CD14-positive monocyte (primary cell): ENCODE data around the gene IVD. TPM values are rescaled to one million over a fixed set of nuclear protein-coding genes. Genes with fewer than 3 reads are reported as not detected.

Experiments
- DNase-seq, 3 donors: peaks; one replicate each; pipeline ENCODE4 v3.0.0-alpha.2; 2011 to 2022
- H2AFZ ChIP-seq: 2 replicates; pipeline ENCODE4 v1.6.0; 2012; ENCODE audit warnings: mild to moderate bottlenecking, low read depth, low read length, inconsistent platforms; ENCODE audit not compliant: insufficient read depth, poor library complexity, severe bottlenecking
- H3K27ac ChIP-seq, 2 donors: 1 replicate in 1 of 2; 2 replicates in 1 of 2; pipeline ENCODE4 v1.5.1; 2012 to 2013; ENCODE audit warnings: low read length in 2 of 2, control low read depth in 1 of 2, inconsistent platforms in 1 of 2, low read depth in 1 of 2, mild to moderate bottlenecking in 1 of 2
- H3K27me3 ChIP-seq, 2 donors: one replicate each; pipeline versions ENCODE4 v1.6.0 to v1.6.1; 2011 to 2013; ENCODE audit warnings: low read length in 2 of 2; ENCODE audit not compliant: control insufficient read depth in 2 of 2, insufficient read depth in 2 of 2
- H3K36me3 ChIP-seq, 2 donors: replicated peaks in 1 of 2; 1 replicate in 1 of 2; 2 replicates in 1 of 2; pipeline versions ENCODE4 v1.5.1 to v1.6.1; 2012 to 2013; ENCODE audit warnings: low read length in 2 of 2, control low read depth in 1 of 2, inconsistent platforms in 1 of 2, mild to moderate bottlenecking in 1 of 2; ENCODE audit not compliant: insufficient read depth in 2 of 2, control insufficient read depth in 1 of 2
- H3K4me1 ChIP-seq, 2 donors: 1 replicate in 1 of 2; 2 replicates in 1 of 2; pipeline versions ENCODE4 v1.5.1 to v1.6.1; 2012 to 2013; ENCODE audit warnings: low read length in 2 of 2, control low read depth in 1 of 2, inconsistent platforms in 1 of 2, mild to moderate bottlenecking in 1 of 2, moderate library complexity in 1 of 2; ENCODE audit not compliant: insufficient read depth in 2 of 2, control insufficient read depth in 1 of 2
- H3K4me2 ChIP-seq: replicated peaks from 2 replicates; pipeline ENCODE3; 2012; ENCODE audit warnings: low read length, moderate library complexity, mild to moderate bottlenecking; ENCODE audit not compliant: poor library complexity, severe bottlenecking; ENCODE audit errors: extremely low read depth
- H3K4me3 ChIP-seq, 3 experiments: fragments of 200-600 bp in 1 of 3; sonication (generic) in 1 of 3; replicated peaks in 1 of 3; 1 replicate in 2 of 3; 2 replicates in 1 of 3; pipeline ENCODE4 v1.5.1; 2011 to 2013; ENCODE audit warnings: low read length in 3 of 3, mild to moderate bottlenecking in 3 of 3, control low read depth in 2 of 3, low read depth in 2 of 3, inconsistent platforms in 1 of 3, moderate library complexity in 1 of 3
- H3K79me2 ChIP-seq: 2 replicates; pipeline ENCODE4 v1.6.0; 2012; ENCODE audit warnings: mild to moderate bottlenecking, control low read depth, inconsistent platforms, low read length, moderate library complexity; ENCODE audit not compliant: insufficient read depth
- H3K9ac ChIP-seq: 2 replicates; pipeline ENCODE4 v1.6.0; 2017; ENCODE audit warnings: low read length, mild to moderate bottlenecking; ENCODE audit not compliant: insufficient read depth, poor library complexity, severe bottlenecking
- H3K9me3 ChIP-seq, 2 donors: replicated peaks in 1 of 2; 1 replicate in 1 of 2; 2 replicates in 1 of 2; pipeline versions ENCODE4 v1.5.1 to v1.6.1; 2012 to 2013; ENCODE audit warnings: low read length in 2 of 2, control low read depth in 1 of 2; ENCODE audit not compliant: control insufficient read depth in 1 of 2, insufficient read depth in 1 of 2
- H4K20me1 ChIP-seq: 2 replicates; pipeline ENCODE4 v1.6.0; 2012; ENCODE audit warnings: mild to moderate bottlenecking, low read length, control low read depth, moderate library complexity; ENCODE audit not compliant: insufficient read depth
- H3K27ac Mint-ChIP-seq, 7 donors: one replicate each; pipeline ENCODE4 v1.8.0; 2020; ENCODE audit warnings: mild to moderate bottlenecking in 7 of 7, mixed read lengths in 7 of 7, moderate library complexity in 6 of 7, inconsistent platforms in 2 of 7
- H3K27me3 Mint-ChIP-seq, 3 donors: one replicate each; pipeline ENCODE4 v1.8.0; 2021 to 2022; ENCODE audit warnings: low read depth in 3 of 3, mild to moderate bottlenecking in 3 of 3, mixed read lengths in 3 of 3, moderate library complexity in 3 of 3, inconsistent platforms in 1 of 3
- H3K36me3 Mint-ChIP-seq, 2 donors: one replicate each; pipeline ENCODE4 v1.8.0; 2020; ENCODE audit warnings: mixed read lengths in 2 of 2, inconsistent platforms in 1 of 2, mild to moderate bottlenecking in 1 of 2
- H3K4me1 Mint-ChIP-seq: one replicate; pipeline ENCODE4 v1.8.0; 2020; ENCODE audit warnings: mild to moderate bottlenecking, mixed read lengths
- H3K4me3 Mint-ChIP-seq, 2 donors: one replicate each; pipeline ENCODE4 v1.8.0; 2020; ENCODE audit warnings: mild to moderate bottlenecking in 2 of 2, mixed read lengths in 2 of 2, moderate library complexity in 1 of 2
- H3K9me3 Mint-ChIP-seq, 7 donors: one replicate each; pipeline ENCODE4 v1.8.0; 2020 to 2022; ENCODE audit warnings: mixed read lengths in 7 of 7, mild to moderate bottlenecking in 6 of 7, moderate library complexity in 6 of 7, inconsistent platforms in 2 of 7
- CTCF ChIP-seq: fragments of 200-600 bp; IDR thresholded peaks from one replicate; pipeline ENCODE4 v1.8.0; 2022; ENCODE audit warnings: antibody characterized with exemption, mild to moderate bottlenecking
- WGBS: methylation state at CpG from one replicate; pipeline ENCODE4 v1.1.5; 2013; ENCODE audit warnings: missing lambda C conversion rate; ENCODE audit not compliant: insufficient coverage; 5-methylcytosine and 5-hydroxymethylcytosine counted together
- intact Hi-C, 2 donors: fragments of 100-400 bp; cut with micrococcal nuclease; formaldehyde crosslinking; loops; one replicate each; pipeline versions ENCODE4 v1.15.0 to v1.15.1; 2023
- polyA plus RNA-seq, 3 donors: library from polyadenylated mRNA; depleted of rRNA in 1 of 3; unstranded in 2 of 3; stranded (reverse) in 1 of 3; fragments of 300-500 nt in 2 of 3; fragments of >200 nt in 1 of 3; fragmentation: Illumina TruSeq in 2 of 3; gene quantifications; 1 replicate in 2 of 3; 2 replicates in 1 of 3; pipeline ENCODE4 v1.2.3, GENCODE V29; 2012 to 2021

Gene IVD
- polyA plus RNA-seq, 3 donors: 28.6 to 46.3 (median 31.3) TPM

- Histone ChIP-seq H3K9ac (no peak overlapping the region), H4K20me1 (no peaks in the 10 kb centered on the region), H3K27me3 (no peaks in the 10 kb centered on the region), H3K79me2 (peaks cover 41% of the 10 kb centered on the region), H3K27ac (no peak overlapping the region), H3K36me3 (peaks cover 9% of the 10 kb centered on the region in 2 donors), H3K4me1 (peaks cover 34 to 42% of the 10 kb centered on the region in 2 donors), H2AFZ (no peak overlapping the region), H3K4me2 (no peak overlapping the region), H3K9me3 (no peaks in the 10 kb centered on the region), H3K4me3 (no peak overlapping the region)
- H3K4me1 Mint-ChIP-seq: peaks cover 41% of the 10 kb centered on the region
- H3K27me3 Mint-ChIP-seq: peaks cover 0 to 3% (median 2%) of the 10 kb centered on the region in 3 donors
- H3K4me3 Mint-ChIP-seq: no peak overlapping the region
- intact Hi-C loops: no loop called here
- H3K36me3 Mint-ChIP-seq: peaks cover 9 to 10% of the 10 kb centered on the region in 2 donors
- no peak for TF ChIP-seq CTCF
- DNase-seq: no peak
- WGBS: no CpG with 5 or more reads among the region's 11 CpGs
- peaks cover 0 to 3% (median under 1%) of the 10 kb centered on the region in 7 donors for H3K9me3 Mint-ChIP-seq
- H3K27ac Mint-ChIP-seq: peak overlapping the region in 1 of 7 donors; percentile 89
Observed at GRCh38 chr15:40381818-40382529, 23.6 kb upstream of the IVD start.

DNA sequence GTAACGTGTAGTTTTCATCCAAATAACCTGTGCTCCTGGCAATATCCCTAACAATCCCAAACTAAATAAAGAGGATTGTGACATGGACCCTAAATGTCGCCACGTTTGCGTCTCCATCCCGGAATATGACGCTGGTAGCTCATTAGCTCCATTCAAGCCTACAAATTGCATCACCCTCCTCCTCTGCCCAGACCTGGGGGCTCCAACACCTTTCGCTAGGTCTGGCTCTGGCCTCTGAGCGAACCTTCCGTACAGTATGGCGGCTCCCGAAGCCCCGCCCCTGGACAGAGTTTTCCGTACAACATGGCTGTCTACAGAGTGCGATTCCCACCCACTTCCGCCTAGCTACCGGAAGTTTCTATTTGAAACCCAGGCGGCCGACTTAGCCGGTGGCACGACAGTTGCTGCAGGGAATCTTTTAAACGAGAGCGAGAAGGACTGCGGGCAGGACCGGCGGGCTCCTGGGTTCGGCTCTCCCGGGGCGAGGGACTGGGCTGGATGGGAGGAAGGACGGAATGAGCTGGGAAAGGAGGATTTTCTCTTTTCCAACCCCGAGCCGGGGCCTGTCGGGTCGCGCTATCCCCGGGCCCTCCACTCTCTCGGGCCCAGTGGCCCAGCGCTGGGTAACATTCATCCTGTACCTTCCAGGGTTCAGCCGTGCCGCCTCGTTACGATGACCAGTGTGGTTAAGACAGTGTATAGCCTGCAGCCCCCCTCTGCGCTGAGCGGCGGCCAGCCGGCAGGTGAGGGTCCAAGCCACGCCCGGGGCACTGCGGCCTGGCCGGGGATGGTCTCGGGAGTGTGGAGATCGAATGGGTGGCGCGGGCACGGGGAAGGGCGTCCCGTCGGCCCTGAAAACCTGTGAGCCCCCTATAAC is 22.8 kb upstream of the IVD start, which contains the start of gene KNSTRN:
TSS of gene KNSTRN (plus strand) at position 142 of the 877 bp plus-strand sequence. CDS start at position 257, 115 bp downstream.
- peaks cover 43 to 47% of the 10 kb centered on the region in 2 donors for H3K4me1 ChIP-seq
- peak within 1 kb of the TSS; percentile 26 to 79 for H3K27ac ChIP-seq
- no peak for TF ChIP-seq CTCF
- peaks cover 49% of the 10 kb centered on the region for H3K79me2 ChIP-seq
- Mint-ChIP-seq H3K36me3 (peaks cover 17% of the 10 kb centered on the region in 2 donors), H3K27ac (peak within 1 kb of the TSS; percentile 68 to 92 (median 85)), H3K4me1 (peaks cover 44% of the 10 kb centered on the region), H3K27me3 (peaks cover 0 to 2% (median 0%) of the 10 kb centered on the region in 3 donors), H3K9me3 (no peaks in the 10 kb centered on the region), H3K4me3 (peak within 1 kb of the TSS; percentile 93 to 95)
- H3K36me3 ChIP-seq: peaks cover 13 to 15% of the 10 kb centered on the region in 2 donors
- WGBS: 9% methylated on average over 47 of the region's 57 CpGs
- peak; percentile 89 to 93 (median 90) for DNase-seq
- intact Hi-C loops: no loop called here
- no peaks in the 10 kb centered on the region for H4K20me1 ChIP-seq
- peak within 1 kb of the TSS; percentile 94 for H3K4me2 ChIP-seq
- peak within 1 kb of the TSS; percentile 90 for H2AFZ ChIP-seq
- no peaks in the 10 kb centered on the region for H3K27me3 ChIP-seq
- H3K4me3 ChIP-seq: peak within 1 kb of the TSS; percentile 77 to 97 (median 89)
- peak within 1 kb of the TSS; percentile 85 for H3K9ac ChIP-seq
- H3K9me3 ChIP-seq: no peaks in the 10 kb centered on the region
